ENCODE measurements around the gene CEP170B.

GRCh38 chr14:104938436-104938835, 73.4 kb downstream of the CEP170B start:
- TF ChIP-seq, protein P1, sequence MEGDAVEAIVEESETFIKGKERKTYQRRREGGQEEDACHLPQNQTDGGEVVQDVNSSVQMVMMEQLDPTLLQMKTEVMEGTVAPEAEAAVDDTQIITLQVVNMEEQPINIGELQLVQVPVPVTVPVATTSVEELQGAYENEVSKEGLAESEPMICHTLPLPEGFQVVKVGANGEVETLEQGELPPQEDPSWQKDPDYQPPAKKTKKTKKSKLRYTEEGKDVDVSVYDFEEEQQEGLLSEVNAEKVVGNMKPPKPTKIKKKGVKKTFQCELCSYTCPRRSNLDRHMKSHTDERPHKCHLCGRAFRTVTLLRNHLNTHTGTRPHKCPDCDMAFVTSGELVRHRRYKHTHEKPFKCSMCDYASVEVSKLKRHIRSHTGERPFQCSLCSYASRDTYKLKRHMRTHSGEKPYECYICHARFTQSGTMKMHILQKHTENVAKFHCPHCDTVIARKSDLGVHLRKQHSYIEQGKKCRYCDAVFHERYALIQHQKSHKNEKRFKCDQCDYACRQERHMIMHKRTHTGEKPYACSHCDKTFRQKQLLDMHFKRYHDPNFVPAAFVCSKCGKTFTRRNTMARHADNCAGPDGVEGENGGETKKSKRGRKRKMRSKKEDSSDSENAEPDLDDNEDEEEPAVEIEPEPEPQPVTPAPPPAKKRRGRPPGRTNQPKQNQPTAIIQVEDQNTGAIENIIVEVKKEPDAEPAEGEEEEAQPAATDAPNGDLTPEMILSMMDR (conservative IDR thresholded peaks at IDR 0.05 in 1 of 2, IDR thresholded peaks at IDR 0.05 in 1 of 2; ENCODE audit: low read depth in 1 of 2, low read length in 2 of 2) = no peak
- no peak for TF ChIP-seq EZH2 (IDR thresholded peaks at IDR 0.05; ENCODE audit: low read length, missing control alignments)

Data from fibroblast of lung (primary cell).